Liver (tissue), 9 donors: ENCODE data around the gene RRM2. TPM values are rescaled to one million over a fixed set of nuclear protein-coding genes. Genes with fewer than 3 reads are reported as not detected.

Experiments used
- DNase-seq: peaks from one replicate; pipeline ENCODE4 v3.0.0-alpha.2; 2017; ENCODE audit warnings: low spot score
- H3K27ac ChIP-seq, 2 donors: one replicate each; pipeline ENCODE4 v1.7.0; 2013; ENCODE audit warnings: inconsistent platforms in 2 of 2, low read length in 2 of 2, control low read depth in 1 of 2, low read depth in 1 of 2, mild to moderate bottlenecking in 1 of 2
- H3K27me3 ChIP-seq, 4 donors: one replicate each; pipeline versions ENCODE4 v1.6.1 to v1.7.0; 2013; ENCODE audit warnings: low read length in 3 of 4, inconsistent platforms in 1 of 4, mild to moderate bottlenecking in 1 of 4, moderate library complexity in 1 of 4; ENCODE audit not compliant: control insufficient read depth in 4 of 4, insufficient read depth in 4 of 4
- H3K36me3 ChIP-seq, 4 donors: one replicate each; pipeline versions ENCODE4 v1.6.1 to v1.7.0; 2013; ENCODE audit warnings: low read length in 3 of 4, mild to moderate bottlenecking in 3 of 4, low read depth in 1 of 4, moderate library complexity in 1 of 4; ENCODE audit not compliant: control insufficient read depth in 4 of 4, insufficient read depth in 3 of 4
- H3K4me1 ChIP-seq, 4 donors: one replicate each; pipeline versions ENCODE4 v1.6.1 to v1.7.0; 2013; ENCODE audit warnings: low read length in 3 of 4, mild to moderate bottlenecking in 3 of 4, moderate library complexity in 1 of 4; ENCODE audit not compliant: control insufficient read depth in 4 of 4, insufficient read depth in 4 of 4
- H3K4me3 ChIP-seq, 3 donors: one replicate each; pipeline versions ENCODE4 v1.6.1 to v1.7.0; 2013; ENCODE audit warnings: low read length in 3 of 3, control low read depth in 1 of 3, low read depth in 1 of 3, mild to moderate bottlenecking in 1 of 3
- H3K9ac ChIP-seq, 2 donors: one replicate each; pipeline ENCODE4 v1.7.0; 2013; ENCODE audit warnings: low read length in 2 of 2, mild to moderate bottlenecking in 2 of 2, moderate library complexity in 2 of 2, control low read depth in 1 of 2, low read depth in 1 of 2
- H3K9me3 ChIP-seq, 4 donors: one replicate each; pipeline versions ENCODE4 v1.6.1 to v1.7.0; 2013; ENCODE audit warnings: low read length in 3 of 4; ENCODE audit not compliant: control insufficient read depth in 4 of 4
- ATF3 ChIP-seq: IDR thresholded peaks from 2 replicates; pipeline ENCODE4 v1.6.1; 2016; ENCODE audit warnings: antibody characterized with exemption
- CTCF ChIP-seq: fragments of 150-350 bp; IDR thresholded peaks from 2 replicates; pipeline ENCODE4 v1.5.1; 2017; ENCODE audit warnings: improper control_type of control experiment, low read depth, low read length; ENCODE audit not compliant: missing input control
- EGR1 ChIP-seq, 2 donors: IDR thresholded peaks; 2 replicates each; pipeline ENCODE4 v1.6.1; 2016 to 2018; ENCODE audit warnings: antibody characterized with exemption in 2 of 2, low read depth in 2 of 2
- FOXA1 ChIP-seq: IDR thresholded peaks from 2 replicates; pipeline ENCODE4 v1.6.1; 2016; ENCODE audit warnings: antibody characterized with exemption
- FOXA2 ChIP-seq: IDR thresholded peaks from 2 replicates; pipeline ENCODE4 v1.6.1; 2016; ENCODE audit warnings: antibody characterized with exemption
- GABPA ChIP-seq, 2 donors: IDR thresholded peaks in 1 of 2; conservative IDR thresholded peaks in 1 of 2; 2 replicates each; pipeline ENCODE4 v1.6.1; 2016; ENCODE audit warnings: antibody characterized with exemption in 2 of 2, mild to moderate bottlenecking in 1 of 2, moderate library complexity in 1 of 2
- HNF4A ChIP-seq, 2 donors: conservative IDR thresholded peaks; 2 replicates each; pipeline ENCODE4 v1.6.1; 2016; ENCODE audit warnings: antibody characterized with exemption in 2 of 2, mild to moderate bottlenecking in 2 of 2
- JUND ChIP-seq, 2 donors: IDR thresholded peaks; 2 replicates each; pipeline ENCODE4 v1.6.1; 2016; ENCODE audit warnings: antibody characterized with exemption in 2 of 2
- MAX ChIP-seq: IDR thresholded peaks from 2 replicates; pipeline ENCODE4 v1.6.1; 2016; ENCODE audit warnings: antibody characterized with exemption
- NR2F2 ChIP-seq: IDR thresholded peaks from 2 replicates; pipeline ENCODE4 v1.6.1; 2016; ENCODE audit warnings: antibody characterized with exemption
- RXRA ChIP-seq, 2 donors: IDR thresholded peaks; 2 replicates each; pipeline ENCODE4 v1.6.1; 2017 to 2018; ENCODE audit warnings: antibody characterized with exemption in 2 of 2, mild to moderate bottlenecking in 1 of 2
- SP1 ChIP-seq: IDR thresholded peaks from 2 replicates; pipeline ENCODE4 v1.6.1; 2018; ENCODE audit warnings: antibody characterized with exemption, mild to moderate bottlenecking
- TAF1 ChIP-seq: conservative IDR thresholded peaks from 2 replicates; pipeline ENCODE4 v1.6.1; 2016; ENCODE audit warnings: antibody characterized with exemption, mild to moderate bottlenecking
- YY1 ChIP-seq: IDR thresholded peaks from 2 replicates; pipeline ENCODE4 v1.6.1; 2016; ENCODE audit warnings: antibody characterized with exemption, mild to moderate bottlenecking
- ZBTB33 ChIP-seq: IDR thresholded peaks from 2 replicates; pipeline ENCODE4 v1.6.1; 2016; ENCODE audit warnings: antibody characterized with exemption
- WGBS: extraction: QIAGEN DNeasy Blood & Tissue Kit; methylation state at CpG from one replicate; pipeline ENCODE4 v1.1.7; 2013; 5-methylcytosine and 5-hydroxymethylcytosine counted together
- polyA plus RNA-seq, 2 donors: library from polyadenylated mRNA; stranded (reverse) in 1 of 2; unstranded in 1 of 2; fragments of 200-250 nt in 1 of 2; fragments of >200 nt in 1 of 2; fragmentation: Nextera tagmentation in 1 of 2; extraction: Ambion mirVana in 1 of 2; gene quantifications; one replicate each; pipeline versions ENCODE4 v1.2.1 to v1.2.3, GENCODE V29; 2013 to 2015
- total RNA-seq, 2 donors: library from RNA; depleted of rRNA; stranded (reverse); fragments of >200 nt; gene quantifications; one replicate each; pipeline ENCODE4 v1.2.3, GENCODE V29; 2014
- donor health status: healthy.
- donor health status: healthy.
- donor health status: healthy.
- donor health status: healthy.
- donor health status: healthy.

Gene RRM2
- total and polyA plus RNA-seq, 4 donors: 3.9 to 124 (median 18.5) TPM

- H3K27me3 ChIP-seq: no peaks in the 10 kb centered on the region
- H3K9me3 ChIP-seq: no peaks in the 10 kb centered on the region
- no peaks in the 10 kb centered on the region for H3K36me3 ChIP-seq
- WGBS: 83% methylated on average over 6 of the region's 6 CpGs
- H3K4me3 ChIP-seq: no peak overlapping the region
- peaks cover 0 to 3% (median 0%) of the 10 kb centered on the region in 4 donors for H3K4me1 ChIP-seq
- TF ChIP-seq TAF1 (no peak), CTCF (no peak), SP1 (no peak), MAX (no peak), FOXA2 (no peak), HNF4A (conservative IDR thresholded peaks at IDR 0.05) (no peak), EGR1 (IDR thresholded peaks at IDR 0.05; ENCODE audit: low read depth in 2 of 2) (no peak), YY1 (no peak), NR2F2 (no peak), GABPA (IDR thresholded peaks at IDR 0.05 in 1 of 2, conservative IDR thresholded peaks at IDR 0.05 in 1 of 2) (no peak), JUND (IDR thresholded peaks at IDR 0.05) (no peak), RXRA (IDR thresholded peaks at IDR 0.05) (no peak), ATF3 (no peak), FOXA1 (no peak), ZBTB33 (no peak)
- no peak for DNase-seq
- no peak overlapping the region for H3K9ac ChIP-seq
- H3K27ac ChIP-seq: no peak overlapping the region
Measured at GRCh38 chr2:10132996-10133647, 10.6 kb downstream of the RRM2 start.

GRCh38 chr2:10135296-10136089 lies 13.0 kb downstream of the RRM2 start:
- peaks cover 0 to 3% (median 0%) of the 10 kb centered on the region in 4 donors for H3K4me1 ChIP-seq
- 92% methylated on average over 9 of the region's 9 CpGs for WGBS
- H3K9me3 ChIP-seq: no peaks in the 10 kb centered on the region
- H3K4me3 ChIP-seq: no peak overlapping the region
- H3K9ac ChIP-seq: no peak overlapping the region
- DNase-seq: no peak
- no peak overlapping the region for H3K27ac ChIP-seq
- no peaks in the 10 kb centered on the region for H3K36me3 ChIP-seq
- H3K27me3 ChIP-seq: no peaks in the 10 kb centered on the region
- TF ChIP-seq FOXA2: no peak
- TF ChIP-seq ATF3: no peak
